A549 (cell line): ENCODE data around the gene PDE7B.

Experiments
- CEBPB ChIP-seq, 2 experiments: fragments of >200 bp in 1 of 2; sonication (Bioruptor Twin) in 1 of 2; formaldehyde crosslinking in 1 of 2; IDR thresholded peaks; 2 replicates each; pipeline ENCODE4 v1.6.1; 2012 to 2016
- CTCF ChIP-seq: fragments of >200 bp; sonication (Bioruptor Twin); formaldehyde crosslinking; IDR thresholded peaks from 3 replicates; pipeline ENCODE4 v1.5.1; 2016
- EP300 ChIP-seq, 2 experiments: fragments of >200 bp; sonication (Bioruptor Twin); formaldehyde crosslinking; IDR thresholded peaks; 2 replicates in 1 of 2; 3 replicates in 1 of 2; pipeline ENCODE4 v1.6.1; 2016 to 2017
- MAX ChIP-seq: IDR thresholded peaks from 2 replicates; pipeline ENCODE4 v1.6.1; 2012
- PBX3 ChIP-seq: IDR thresholded peaks from 2 replicates; pipeline ENCODE4 v1.6.1; 2012
- POLR2A ChIP-seq: IDR thresholded peaks from 2 replicates; pipeline ENCODE4 v1.6.1; 2012; ENCODE audit warnings: mild to moderate bottlenecking, low read length
- POLR2AphosphoS2 ChIP-seq: conservative IDR thresholded peaks from 2 replicates; pipeline ENCODE4 v1.6.1; 2012; ENCODE audit warnings: low read length, improper control_type of control experiment, inconsistent platforms
- SMC3 ChIP-seq: fragments of >200 bp; sonication (Bioruptor Twin); formaldehyde crosslinking; IDR thresholded peaks from 3 replicates; pipeline ENCODE4 v1.6.1; 2018; ENCODE audit warnings: inconsistent platforms

- TF ChIP-seq CTCF: no peak
- no peak for TF ChIP-seq MAX
- no peak for TF ChIP-seq EP300 (IDR thresholded peaks at IDR 0.05)
- no peak for TF ChIP-seq CEBPB (IDR thresholded peaks at IDR 0.05)
- no peak for TF ChIP-seq POLR2AphosphoS2
- no peak for TF ChIP-seq SMC3
- TF ChIP-seq POLR2A: no peak
- no peak for TF ChIP-seq PBX3
These were observed 324.4 kb downstream of the PDE7B start for GRCh38 chr6:136175873-136176272.
